Stimulated activated CD8-positive, alpha-beta memory T cell treated with anti-CD3 and anti-CD28 coated beads, Interleukin-15, amount 100 ng/mL, for 1 hour (primary cell): ENCODE data around the gene DDX39B.
"Not testable (repeated sequence)": the region's sequence is repeated elsewhere in the genome, so short reads cannot be mapped to it uniquely, and the experiment has no call there.

Source experiments
- DNase-seq: peaks from one replicate; pipeline ENCODE4 v3.0.0-alpha.2; 2020; ENCODE audit warnings: low read depth

The DDX39B gene

GRCh38 chr6:31541658-31542521 lies at the start of gene DDX39B:
Gene DDX39B, minus strand, starts transcription at chr6:31542003. Its CDS starts 1,471 bp downstream, at chr6:31540532.
- peak; percentile 86 for DNase-seq

DNA sequence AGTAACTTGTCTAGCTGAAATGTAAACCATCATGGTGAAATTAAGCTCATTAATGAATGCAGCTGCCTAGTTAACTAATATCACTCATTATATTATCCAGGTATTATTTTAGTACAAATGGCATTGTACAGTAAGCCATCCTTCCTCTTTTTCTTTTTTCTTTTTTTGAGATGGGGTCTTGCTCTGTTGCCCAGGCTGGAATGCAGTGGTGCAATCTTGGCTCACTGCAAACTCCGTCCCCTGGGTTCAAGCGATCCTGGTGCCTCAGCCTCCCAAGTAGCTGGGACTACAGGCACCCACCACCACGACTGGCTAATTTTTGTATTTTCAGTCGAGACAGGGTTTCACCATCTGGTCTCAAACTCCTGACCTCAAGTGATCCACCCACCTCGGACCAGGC lies 48.9 kb upstream of the DDX39B start:
- not testable (repeated sequence) for DNase-seq

GRCh38 chr6:31588871-31589650 lies 47.3 kb upstream of the DDX39B start:
- no peak for DNase-seq

DNA sequence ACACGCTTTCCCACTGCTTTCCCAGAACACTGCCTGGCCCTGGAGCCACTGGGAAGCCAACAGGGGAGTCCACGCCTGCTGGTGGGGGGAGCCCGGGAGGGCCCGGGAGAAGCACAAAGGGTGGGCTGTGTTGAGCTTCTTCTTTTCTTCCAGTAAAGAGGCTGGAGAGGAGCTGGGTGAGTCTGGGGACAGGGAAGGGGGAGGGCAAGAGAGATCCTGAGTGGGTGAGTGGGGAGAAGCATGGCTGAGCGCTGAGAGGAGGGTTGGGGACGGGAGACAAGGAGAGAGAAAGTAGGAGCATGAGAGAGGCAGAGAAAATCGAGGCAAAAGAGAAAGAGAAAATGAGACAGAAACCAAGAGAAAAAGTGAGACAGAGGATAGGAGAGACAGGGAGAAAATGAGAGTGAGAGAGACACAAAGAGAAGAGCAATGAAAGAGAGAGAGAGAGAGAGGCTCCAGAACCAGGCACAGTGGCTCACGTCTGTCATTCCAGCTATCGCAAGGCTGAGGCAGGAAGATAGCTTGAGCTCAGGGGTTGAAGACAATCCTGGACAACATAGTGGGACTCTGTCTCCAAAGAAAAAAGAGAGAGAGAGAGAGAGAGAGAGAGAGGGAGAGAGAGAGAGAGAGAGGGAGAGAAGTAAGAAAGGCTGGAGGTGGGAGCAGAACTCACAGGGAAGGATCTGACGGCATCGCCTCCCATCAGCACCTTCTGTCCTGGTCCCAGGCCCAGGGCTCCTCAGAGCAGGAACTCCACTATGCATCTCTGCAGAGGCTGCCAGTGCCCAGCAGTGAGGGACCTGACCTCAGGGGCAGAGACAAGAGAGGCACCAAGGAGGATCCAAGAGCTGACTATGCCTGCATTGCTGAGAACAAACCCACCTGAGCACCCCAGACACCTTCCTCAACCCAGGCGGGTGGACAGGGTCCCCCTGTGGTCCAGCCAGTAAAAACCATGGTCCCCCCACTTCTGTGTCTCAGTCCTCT lies 46.3 kb upstream of the DDX39B start:
- no peak for DNase-seq

- no peak for DNase-seq
Observed at GRCh38 chr6:31586599-31587281, 44.9 kb upstream of the DDX39B start.

DNA sequence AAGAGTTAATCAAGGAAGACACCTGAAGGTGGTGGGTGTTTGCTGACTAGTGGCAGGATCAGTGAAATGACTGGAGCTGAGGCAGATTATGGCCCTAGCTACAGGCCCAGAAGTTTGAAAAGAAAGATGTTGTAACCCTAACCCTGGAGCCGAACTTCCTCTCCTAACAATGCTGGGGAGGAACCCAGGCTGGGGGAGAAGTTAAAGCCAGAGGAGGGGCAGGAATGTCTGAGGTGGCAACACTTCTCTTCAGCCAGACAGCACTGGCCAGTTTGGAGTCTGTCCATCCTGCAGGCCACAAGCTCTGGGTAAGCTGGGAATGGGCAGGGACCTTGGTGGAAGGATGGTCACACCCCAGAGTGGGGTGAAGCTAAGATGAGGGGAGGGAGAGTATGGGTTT lies 44.2 kb upstream of the DDX39B start, which contains the start of gene LST1:
Gene LST1 (plus strand): TSS at position 270 of the 400 bp plus-strand sequence. CDS start 1,023 bp downstream, outside the sequence.
- DNase-seq, result no peak

DNA sequence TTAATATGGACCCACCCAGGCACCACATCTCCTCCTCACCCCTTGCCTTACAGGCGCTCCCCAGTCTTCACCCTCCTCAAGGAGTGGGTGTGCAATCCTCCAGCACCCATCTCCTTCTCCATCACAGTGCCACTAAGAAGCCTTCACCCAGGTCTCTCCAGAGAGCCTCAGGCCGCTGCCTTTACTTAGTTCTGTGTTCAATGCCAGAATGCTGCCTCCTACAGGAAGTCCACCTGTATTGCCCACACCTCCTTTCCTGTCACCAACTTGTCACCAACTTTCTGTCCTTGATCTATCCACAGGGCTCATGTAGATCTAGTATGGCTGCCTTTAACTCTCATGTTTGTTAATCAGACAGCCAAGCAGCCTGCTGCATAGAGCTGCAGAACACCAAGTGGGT lies 43.7 kb upstream of the DDX39B start:
- no peak for DNase-seq

GRCh38 chr6:31582230-31582643 lies 40.4 kb upstream of the DDX39B start, which contains the start of gene LTB:
Gene LTB, minus strand, starts transcription at chr6:31582424. Its CDS starts 7 bp downstream, at chr6:31582417.
- DNase-seq, result no peak

- DNase-seq, result no peak
Observed at GRCh38 chr6:31581434-31582229, 39.8 kb upstream of the DDX39B start.

- peak; percentile 81 for DNase-seq
Observed at GRCh38 chr6:31580807-31581433, 39.1 kb upstream of the DDX39B start.

DNA sequence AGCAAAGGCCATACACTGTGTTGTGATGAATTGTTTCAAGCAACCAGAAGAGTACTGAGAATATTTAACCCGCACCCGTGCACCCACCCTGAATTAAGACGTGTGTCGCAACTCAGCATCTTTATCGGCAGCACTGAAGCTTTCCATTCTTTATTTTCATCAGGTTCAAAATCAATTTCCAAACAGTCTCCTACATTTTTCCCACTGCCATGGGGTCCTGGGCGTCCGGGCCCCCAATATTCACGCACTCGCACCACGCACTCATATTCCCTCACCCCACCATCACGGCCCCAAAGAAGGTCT lies 38.6 kb upstream of the DDX39B start:
- no peak for DNase-seq

- DNase-seq, result no peak
Observed at GRCh38 chr6:31579546-31580437, 38.0 kb upstream of the DDX39B start.

DNA sequence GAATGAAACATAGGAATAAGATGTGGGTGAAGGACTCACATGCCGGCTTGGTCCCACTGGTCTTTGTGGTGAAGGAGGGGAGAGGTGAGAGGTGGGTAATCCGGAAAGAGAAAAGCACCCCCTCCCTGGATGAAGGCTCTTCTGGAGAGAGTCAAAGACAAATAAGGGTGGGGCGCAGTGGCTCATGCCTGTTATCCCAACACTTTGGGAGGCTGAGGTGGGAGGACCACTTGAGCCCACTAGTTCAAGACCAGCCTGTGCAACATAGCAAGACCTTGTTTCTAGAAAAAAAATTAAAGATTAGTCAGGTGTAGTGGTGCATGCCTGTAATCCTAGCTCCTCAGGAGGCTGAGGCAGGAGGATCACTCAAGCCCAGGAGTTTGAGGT lies 37.3 kb upstream of the DDX39B start:
- DNase-seq, result no peak

DNA sequence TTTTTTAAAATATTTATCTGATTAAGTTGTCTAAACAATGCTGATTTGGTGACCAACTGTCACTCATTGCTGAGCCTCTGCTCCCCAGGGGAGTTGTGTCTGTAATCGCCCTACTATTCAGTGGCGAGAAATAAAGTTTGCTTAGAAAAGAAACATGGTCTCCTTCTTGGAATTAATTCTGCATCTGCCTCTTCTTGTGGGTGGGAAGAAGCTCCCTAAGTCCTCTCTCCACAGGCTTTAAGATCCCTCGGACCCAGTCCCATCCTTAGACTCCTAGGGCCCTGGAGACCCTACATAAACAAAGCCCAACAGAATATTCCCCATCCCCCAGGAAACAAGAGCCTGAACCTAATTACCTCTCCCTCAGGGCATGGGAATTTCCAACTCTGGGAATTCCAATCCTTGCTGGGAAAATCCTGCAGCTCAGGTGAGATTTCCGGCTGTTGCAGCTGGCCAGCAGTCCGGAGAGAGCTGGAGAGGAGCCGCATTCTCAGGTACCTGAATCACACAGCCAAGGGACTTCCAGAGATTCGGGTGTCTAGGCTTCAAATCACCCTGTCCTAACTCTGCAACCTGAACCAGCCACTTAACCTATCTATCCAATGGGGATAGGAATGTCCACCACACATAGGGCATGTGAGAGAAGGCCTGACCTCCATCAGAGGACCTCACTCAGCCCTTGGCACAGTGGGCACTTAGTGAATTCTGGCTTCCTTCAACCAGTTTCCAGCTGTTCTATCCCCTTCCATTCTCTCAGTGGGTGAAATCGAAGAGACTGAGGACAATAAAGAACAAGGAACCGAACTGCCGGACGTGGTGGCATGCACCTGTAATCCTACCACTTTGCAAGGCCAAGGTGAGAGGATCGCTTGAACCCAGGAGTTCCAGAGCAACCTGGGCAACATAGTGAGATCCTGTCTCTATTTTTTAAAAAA lies 36.6 kb upstream of the DDX39B start:
- DNase-seq, result no peak

DNA sequence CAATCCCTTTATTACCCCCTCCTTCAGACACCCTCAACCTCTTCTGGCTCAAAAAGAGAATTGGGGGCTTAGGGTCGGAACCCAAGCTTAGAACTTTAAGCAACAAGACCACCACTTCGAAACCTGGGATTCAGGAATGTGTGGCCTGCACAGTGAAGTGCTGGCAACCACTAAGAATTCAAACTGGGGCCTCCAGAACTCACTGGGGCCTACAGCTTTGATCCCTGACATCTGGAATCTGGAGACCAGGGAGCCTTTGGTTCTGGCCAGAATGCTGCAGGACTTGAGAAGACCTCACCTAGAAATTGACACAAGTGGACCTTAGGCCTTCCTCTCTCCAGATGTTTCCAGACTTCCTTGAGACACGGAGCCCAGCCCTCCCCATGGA lies 35.8 kb upstream of the DDX39B start:
- no peak for DNase-seq

GRCh38 chr6:31576897-31577578 lies 35.2 kb upstream of the DDX39B start:
- no peak for DNase-seq
